GM21723 (cell line): ENCODE data around the gene FTSJ1.
"Not testable (repeated sequence)": the region's sequence is repeated elsewhere in the genome, so short reads cannot be mapped to it uniquely, and the experiment has no call there.

Experiments used
- ATAC-seq: cut with Tn5 transposase; IDR thresholded peaks from one replicate; pipeline ENCODE4 v1.9.1; 2021; ENCODE audit warnings: mild to moderate bottlenecking, moderate library complexity; ENCODE audit not compliant: unreplicated experiment

FTSJ1 gene

GRCh38 chrX:48492293-48492910, 16.4 kb downstream of the FTSJ1 start:
- no peak for ATAC-seq

- no peak for ATAC-seq
Measured at GRCh38 chrX:48493890-48494364, 17.9 kb downstream of the FTSJ1 start.

GRCh38 chrX:48496660-48497059, 20.7 kb downstream of the FTSJ1 start:
- no peak for ATAC-seq

GRCh38 chrX:48497871-48498270, 21.9 kb downstream of the FTSJ1 start:
- no peak for ATAC-seq

- no peak for ATAC-seq
Measured at GRCh38 chrX:48498374-48498809, 22.4 kb downstream of the FTSJ1 start.

- no peak for ATAC-seq
Measured at GRCh38 chrX:48504261-48504660, 28.3 kb downstream of the FTSJ1 start.

GRCh38 chrX:48505481-48505880, 29.5 kb downstream of the FTSJ1 start:
- ATAC-seq: no peak

- no peak for ATAC-seq
Measured at GRCh38 chrX:48507246-48507645, 31.2 kb downstream of the FTSJ1 start.

- peak; percentile 86 for ATAC-seq
Measured at GRCh38 chrX:48508400-48509244, 32.6 kb downstream of the FTSJ1 start, which contains the start of gene PORCN. Gene PORCN (plus strand): TSS chrX:48508992. CDS start chrX:48509821, 829 bp downstream.

- no peak for ATAC-seq
Measured at GRCh38 chrX:48509245-48509590, 33.2 kb downstream of the FTSJ1 start.

GRCh38 chrX:48509619-48510018, 33.6 kb downstream of the FTSJ1 start:
- no peak for ATAC-seq

- ATAC-seq: no peak
Measured at GRCh38 chrX:48511560-48511959, 35.6 kb downstream of the FTSJ1 start.

GRCh38 chrX:48512371-48512935, 36.5 kb downstream of the FTSJ1 start:
- ATAC-seq: no peak

- ATAC-seq: no peak
Measured at GRCh38 chrX:48513670-48514069, 37.7 kb downstream of the FTSJ1 start.

- ATAC-seq: no peak
Measured at GRCh38 chrX:48514126-48514806, 38.3 kb downstream of the FTSJ1 start.

- ATAC-seq: no peak
Measured at GRCh38 chrX:48514868-48515460, 39.0 kb downstream of the FTSJ1 start.

GRCh38 chrX:48515842-48516241, 39.8 kb downstream of the FTSJ1 start:
- ATAC-seq: no peak

GRCh38 chrX:48516285-48516684, 40.3 kb downstream of the FTSJ1 start:
- no peak for ATAC-seq

GRCh38 chrX:48516987-48517386, 41.0 kb downstream of the FTSJ1 start:
- ATAC-seq: no peak

GRCh38 chrX:48519481-48519880, 43.5 kb downstream of the FTSJ1 start:
- not testable (repeated sequence) for ATAC-seq

- no peak for ATAC-seq
Measured at GRCh38 chrX:48520455-48520854, 44.5 kb downstream of the FTSJ1 start.
